Activated naive CD4-positive, alpha-beta T cell treated with Interleukin-2 at 50 U/mL for 16 hours (primary cell): Measurements from ENCODE around the gene PPP1R3F.

Source experiments
- DNase-seq: peaks from one replicate; pipeline ENCODE4 v3.0.0-alpha.2; 2020

The PPP1R3F gene, protein sequence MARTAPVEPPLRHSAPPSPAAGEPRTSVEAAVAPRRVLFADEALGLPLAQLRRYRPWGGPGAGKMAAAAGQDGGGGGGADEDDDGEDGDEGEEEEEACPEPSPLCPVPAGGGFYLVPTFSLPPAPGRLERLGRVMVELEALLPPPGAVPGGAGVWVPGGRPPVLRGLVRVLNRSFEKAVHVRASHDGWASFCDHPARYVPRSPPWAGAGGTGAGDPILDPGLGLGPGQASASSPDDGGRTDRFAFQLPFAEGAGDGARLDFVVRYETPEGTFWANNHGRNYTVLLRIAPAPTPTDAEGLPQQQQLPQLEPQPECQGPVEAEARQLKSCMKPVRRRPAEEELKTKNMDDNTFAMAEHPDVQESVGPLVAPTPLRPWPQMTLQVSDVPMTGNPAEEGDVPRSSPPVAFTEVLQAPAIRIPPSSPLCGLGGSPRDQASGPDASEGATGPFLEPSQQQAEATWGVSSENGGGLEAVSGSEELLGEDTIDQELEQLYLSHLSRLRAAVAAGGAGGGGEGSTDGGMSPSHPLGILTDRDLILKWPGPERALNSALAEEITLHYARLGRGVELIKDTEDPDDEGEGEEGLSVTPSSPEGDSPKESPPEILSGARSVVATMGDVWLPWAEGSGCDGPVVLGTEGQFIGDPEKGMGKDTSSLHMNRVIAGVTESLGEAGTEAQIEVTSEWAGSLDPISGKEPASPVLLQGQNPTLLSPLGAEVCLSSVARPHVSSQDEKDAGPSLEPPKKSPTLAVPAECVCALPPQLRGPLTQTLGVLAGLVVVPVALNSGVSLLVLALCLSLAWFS

DNA sequence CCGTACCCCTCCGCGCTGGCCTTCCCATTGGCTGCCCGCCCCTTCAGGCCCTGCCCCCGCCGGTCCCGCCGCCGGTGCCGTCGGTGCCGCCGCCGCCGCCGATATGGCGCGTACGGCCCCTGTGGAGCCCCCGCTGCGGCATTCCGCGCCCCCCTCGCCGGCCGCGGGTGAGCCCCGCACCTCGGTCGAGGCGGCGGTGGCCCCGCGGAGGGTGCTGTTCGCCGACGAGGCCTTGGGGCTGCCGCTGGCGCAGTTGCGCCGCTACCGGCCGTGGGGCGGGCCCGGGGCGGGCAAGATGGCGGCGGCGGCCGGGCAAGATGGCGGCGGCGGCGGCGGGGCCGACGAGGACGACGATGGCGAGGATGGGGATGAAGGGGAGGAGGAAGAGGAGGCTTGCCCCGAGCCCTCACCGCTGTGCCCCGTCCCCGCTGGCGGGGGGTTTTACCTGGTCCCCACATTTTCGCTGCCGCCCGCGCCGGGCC lies at the start of gene PPP1R3F:
TSS of gene PPP1R3F (plus strand) at position 27 of the 482 bp plus-strand sequence. CDS start at position 104, 77 bp downstream.
- DNase-seq: no peak

DNA sequence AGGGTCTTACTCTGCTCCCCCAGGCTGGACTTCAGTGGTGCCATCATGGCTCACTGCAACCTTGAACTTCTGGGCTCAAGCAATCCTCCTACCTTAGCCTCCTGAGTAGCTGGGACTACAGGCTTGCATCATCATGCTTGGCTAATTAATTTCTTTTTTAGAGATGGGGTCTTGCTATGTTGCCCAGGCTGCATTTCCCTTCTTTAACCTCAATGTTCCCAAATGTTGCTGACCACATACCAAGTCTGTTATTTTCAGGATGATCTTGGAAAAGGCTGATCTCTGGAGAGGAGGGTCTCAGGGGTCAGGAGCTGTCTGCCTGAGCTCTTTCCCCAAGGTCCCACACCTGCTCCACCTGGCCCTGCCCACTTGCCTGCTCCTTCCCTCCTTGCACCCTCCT lies 49.5 kb upstream of the PPP1R3F start:
- DNase-seq: no peak

DNA sequence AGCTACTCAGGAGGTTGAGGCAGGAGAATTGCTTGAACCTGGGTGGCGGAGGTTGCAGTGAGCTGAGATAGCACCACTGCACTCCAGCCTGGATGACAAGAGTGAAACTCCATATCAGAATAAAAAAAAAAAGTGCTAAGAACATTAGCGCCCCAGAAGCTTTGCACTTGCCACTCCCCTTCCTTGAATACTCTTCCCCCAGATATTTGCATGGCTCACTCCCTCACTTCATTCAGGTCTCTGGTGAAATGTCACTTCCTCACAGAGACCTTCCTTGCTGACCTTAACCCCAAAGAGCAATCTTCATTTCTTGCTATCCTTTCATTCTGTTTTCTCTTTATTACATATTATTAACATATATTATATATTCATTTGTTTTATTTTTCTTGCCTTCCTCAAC lies 47.7 kb upstream of the PPP1R3F start:
- no peak for DNase-seq

DNA sequence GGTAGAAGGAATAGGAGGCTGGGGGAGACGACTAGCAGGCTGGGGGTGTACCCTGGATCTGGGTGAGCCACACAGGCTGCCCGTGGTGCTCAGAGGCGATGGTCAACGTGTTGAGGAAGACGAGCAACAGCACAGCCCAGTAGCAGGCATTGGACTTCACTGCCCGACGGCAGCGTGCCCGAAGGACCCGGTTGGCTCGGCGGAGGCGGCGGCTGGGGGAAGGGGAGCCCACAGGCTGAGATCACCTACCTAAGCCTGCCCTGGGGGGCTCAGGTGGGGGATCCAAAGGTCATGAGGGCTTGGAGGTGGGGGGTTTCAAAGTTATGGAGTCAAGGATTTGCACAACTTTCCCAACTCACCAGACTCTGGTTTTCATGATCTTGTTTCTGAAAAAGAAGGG lies 43.7 kb upstream of the PPP1R3F start:
- no peak for DNase-seq

DNA sequence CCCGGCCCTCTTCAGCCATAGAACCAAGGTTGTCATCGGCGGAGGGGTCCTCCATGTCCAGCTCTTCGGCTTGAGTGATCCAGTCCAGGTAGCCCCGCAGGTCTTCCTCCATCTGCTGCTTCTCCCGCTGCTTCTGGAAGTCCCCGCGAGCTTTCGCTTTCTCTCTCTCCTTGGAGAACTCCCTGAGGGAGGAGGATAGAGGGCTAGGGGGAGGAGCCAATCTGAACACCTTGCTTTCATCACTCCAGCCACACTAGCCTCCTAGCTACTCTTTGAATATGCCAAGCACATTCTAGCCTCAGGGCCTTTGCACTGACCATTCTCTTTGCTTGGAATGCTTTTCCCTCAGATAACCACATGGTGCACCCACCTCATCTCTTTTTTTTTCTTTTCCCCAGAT lies 42.6 kb upstream of the PPP1R3F start:
- no peak for DNase-seq

DNA sequence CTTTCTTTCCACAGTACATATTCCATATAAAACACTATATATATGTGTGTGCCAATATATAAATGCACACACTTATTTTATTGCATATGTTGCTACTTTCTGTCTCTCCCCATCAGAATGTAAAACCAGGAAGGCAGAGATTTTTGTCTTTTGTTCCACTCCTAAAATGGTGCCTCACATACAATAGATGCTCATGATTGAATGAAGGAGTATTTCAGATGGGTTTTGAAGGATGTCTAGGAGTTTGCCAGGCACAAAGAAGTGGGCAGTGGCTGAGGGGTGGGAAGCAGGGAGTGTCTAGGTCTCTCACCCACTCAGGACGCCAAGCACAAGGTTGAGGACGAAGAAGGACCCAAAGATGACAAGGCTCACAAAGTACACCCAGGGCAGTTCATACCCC lies 41.9 kb upstream of the PPP1R3F start:
- DNase-seq: no peak

DNA sequence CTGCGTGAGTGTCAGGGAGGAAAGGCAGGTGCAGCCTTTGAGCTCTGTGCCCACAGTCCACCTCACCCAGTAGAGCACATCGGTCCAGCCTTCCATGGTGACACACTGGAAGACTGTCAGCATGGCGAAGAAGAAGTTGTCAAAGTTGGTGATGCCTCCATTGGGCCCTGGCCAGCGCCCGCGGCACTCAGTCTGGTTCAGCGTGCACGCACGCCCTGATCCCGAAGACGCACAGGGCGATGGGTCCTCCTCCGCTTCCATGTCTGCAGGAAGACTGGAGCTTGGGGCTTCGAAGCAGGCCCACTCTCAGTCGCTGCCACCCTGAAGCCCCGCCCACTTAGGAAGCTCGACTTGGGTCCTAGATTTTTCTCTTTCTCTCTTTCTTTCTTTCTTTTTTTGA lies 41.4 kb upstream of the PPP1R3F start:
- no peak for DNase-seq

DNA sequence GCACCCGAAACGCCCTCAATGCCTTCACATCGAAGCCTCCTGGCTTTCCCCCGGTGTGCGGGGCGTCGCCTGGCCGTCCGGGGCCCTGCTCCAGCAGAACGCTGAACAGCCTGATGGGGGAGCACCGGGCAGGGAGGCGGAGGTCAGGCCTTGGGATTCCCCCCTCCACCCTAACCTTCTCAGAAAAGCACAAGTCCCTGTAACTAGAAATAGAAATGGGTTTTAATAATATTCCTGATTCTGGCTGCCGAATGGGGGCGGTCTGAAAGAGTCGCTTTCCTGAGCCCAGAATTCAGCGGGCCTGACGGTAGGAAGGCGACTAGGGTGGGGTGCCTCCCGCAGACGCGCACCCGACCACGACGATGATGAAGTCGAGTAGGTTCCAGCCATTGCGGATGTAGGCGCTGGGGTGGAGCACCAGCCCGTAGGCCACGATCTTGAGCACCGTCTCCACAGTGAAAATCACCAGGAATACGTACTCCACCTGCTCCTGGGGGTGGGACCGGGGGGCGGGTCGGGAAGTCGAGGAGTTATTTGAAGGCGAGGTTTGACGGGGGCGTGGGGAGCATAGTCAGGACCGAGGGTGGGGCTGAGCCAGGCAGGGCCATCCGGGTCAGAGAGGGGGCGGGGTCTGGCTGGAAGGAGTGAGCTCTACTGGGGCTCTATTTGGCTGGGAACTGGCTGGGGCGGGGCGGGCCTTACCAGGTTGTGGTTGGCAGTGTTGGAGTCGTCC lies 38.9 kb upstream of the PPP1R3F start:
- peak; percentile 63 for DNase-seq

DNA sequence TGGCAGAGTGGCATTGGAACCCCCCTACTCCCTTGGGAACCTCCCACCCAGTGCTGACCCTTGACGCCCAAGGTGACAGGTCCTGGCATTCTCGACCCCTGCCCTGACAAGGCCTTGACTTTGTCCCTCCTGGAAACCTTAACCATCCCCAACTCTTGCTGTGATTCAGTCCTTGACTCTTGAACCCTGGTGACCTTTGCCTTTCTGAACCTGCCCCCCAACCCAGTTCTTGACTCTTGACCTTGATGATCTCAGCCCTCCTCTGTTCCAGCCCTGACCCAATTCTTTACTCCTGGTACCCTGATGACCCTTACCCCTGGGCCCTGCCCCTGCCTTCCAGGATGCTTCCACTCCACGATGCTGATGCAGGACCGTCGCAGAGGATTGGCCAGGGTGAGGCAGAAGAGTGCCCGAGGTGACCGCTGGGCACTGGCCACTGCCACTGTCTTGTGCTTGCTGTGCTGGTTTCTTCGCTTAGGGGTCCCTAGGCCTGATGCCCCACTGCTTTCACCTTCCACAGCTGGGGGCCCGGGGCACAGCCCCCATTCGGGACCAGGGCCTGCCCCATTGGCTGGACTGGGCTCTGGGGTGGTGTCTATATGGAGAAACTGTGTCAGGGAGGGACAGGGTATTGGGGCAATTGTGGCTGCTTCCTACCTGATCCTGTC lies 38.1 kb upstream of the PPP1R3F start:
- no peak for DNase-seq

DNA sequence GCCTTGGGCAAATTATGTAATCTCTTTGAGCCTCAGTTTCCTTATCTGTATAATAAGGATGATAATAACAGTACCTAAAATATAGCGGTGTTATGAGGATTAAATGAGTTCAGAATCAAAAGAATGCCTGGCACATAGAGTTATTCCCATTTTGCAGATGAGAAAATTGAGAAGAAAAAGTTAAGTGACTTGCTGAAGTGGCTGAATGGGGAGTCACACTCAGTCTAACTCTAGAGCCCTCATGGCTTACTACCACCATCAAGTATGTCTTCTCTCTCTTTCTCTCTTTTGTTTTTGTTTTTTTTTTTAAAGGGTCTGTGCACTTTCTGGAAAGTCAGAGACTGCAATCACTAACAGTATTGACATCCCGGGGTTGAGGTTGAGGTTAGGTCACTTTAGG lies 37.1 kb upstream of the PPP1R3F start:
- DNase-seq: no peak

DNA sequence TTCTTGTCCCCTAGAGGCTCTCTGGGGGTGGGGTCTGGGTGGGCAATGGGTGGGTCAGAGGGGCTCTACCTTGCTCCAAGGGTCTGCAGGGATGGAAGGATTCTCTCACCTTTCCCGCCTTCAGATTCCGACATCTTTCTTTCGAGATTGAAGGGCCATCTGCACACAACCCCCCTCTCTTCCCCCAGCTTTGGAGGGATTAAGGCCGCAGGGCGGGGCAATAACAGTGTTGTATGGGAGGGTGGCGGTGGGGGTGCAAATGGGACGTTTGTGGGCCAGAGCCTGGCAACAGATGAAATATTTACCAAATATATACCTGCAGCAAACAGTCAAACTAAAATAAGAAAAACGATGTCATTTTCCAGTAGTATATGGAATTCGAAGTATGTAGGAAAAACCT lies 36.4 kb upstream of the PPP1R3F start, which contains the start of gene CACNA1F:
TSS of gene CACNA1F (minus strand) at position 165 of the 400 bp plus-strand sequence. CDS start at position 134, 31 bp downstream.
- DNase-seq: no peak

DNA sequence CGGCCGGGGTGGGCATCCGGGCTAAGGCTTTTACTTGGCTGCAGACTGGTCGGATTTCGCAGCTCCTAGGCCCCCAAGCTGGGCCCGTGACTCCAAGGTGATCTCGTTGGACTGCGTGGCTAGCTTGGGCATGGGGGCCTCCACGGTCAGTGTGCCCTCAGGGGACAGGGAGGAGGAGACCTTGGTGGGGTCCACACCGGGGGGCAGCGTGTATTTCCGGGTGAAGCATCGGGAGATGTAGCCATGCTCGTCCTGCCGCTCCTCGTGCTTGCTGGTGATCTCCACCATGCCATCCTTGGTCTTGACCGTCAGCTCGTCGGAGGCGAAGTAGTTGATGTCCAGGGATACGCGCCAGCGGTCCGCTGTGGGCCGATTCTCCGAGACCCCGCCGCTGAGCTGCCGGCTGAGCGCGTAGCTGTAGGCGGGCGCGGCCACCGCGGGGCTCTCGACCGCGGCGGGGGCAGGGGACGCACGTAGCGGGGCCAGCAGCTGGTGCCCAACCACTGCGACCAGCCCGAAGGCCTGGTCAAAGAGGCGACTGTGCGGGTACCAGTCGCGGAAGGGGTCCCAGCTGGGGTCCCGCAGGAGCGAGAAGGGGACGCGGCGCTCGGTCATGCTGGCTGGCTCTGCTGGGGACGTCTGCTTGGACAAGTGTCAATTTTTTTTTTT lies 35.6 kb upstream of the PPP1R3F start:
- DNase-seq: no peak

DNA sequence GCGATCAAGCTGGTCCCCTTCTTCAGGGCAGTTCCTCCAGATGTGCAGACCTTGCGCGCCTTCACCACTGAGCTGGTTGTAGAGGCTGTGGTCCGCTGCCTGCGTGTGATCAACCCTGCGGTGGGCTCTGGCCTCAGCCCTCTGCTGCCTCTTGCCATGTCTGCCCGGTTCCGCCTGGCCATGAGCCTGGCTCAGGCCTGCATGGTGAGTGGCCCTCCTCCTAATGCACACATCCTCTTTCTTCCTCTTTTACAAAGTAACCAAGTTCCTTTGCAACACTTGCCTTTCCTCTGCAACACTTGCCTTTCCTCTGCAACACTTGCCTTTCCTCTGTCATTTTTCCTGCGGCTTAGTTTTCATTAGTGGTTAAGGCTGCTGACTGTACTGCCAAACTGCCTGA lies 32.5 kb upstream of the PPP1R3F start:
- no peak for DNase-seq

DNA sequence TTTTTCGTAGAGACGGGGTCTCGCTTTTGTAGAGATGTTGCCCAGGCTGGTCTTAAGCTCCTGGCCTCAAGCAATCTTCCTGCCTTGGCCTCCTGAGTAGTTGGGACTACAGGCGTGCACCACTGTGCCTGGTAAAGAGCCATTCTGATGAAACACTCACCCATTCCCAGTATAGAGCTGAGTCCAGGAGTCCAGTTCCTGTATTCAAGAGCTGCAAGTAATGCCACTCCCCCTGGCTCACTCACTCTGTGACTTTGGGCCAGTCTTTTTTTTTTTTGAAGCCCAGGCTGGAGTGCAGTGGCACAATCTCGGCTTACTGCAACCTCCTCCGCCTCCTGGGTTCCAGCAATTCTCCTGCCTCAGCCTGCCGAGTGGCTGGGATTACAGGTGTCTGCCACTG lies 30.9 kb upstream of the PPP1R3F start:
- DNase-seq: no peak

DNA sequence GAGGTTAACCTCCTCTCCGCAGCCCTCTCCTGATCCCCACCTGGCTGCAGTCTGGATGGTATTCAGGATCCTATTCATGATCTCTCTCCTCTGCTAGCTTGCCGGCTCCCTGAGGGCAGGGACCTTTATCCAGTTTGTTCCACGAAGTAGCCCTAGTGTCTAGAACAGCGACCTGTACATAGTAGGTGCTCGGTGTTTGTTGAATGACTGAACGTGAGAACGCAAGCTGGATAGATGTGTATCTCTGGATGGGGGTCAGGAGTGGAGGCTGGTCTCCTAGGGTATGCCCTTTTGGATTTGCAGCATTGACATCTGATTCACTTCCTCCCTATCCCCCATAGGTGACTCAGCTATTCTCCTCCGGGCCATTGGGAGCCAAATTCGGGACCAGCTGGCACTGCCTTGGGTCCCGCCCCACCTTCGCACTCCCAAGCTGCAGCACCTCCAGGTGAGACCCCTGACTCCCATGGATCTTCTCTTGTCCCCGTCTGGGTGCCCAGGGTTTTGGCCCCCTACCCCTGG lies 27.0 kb upstream of the PPP1R3F start:
- DNase-seq: no peak

DNA sequence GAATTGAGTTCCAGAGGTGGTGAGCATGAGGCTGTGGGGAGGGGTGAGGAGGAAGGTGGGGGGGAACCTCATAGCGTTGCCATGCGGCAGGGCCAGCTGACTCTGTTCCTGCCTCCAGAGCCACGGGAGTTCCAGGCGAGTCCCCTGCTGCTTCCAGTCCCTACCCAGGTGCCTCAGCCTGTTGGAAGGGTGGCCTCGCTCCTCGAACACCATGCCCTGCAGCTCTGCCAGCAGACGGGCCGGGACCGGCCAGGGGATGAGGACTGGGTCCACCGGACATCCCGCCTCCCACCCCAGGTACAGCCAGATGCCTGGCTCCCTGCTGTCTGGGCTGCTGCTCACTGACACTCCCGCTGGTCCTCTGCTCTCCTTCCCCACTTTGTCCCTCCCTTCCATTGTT lies 26.4 kb upstream of the PPP1R3F start:
- no peak for DNase-seq

DNA sequence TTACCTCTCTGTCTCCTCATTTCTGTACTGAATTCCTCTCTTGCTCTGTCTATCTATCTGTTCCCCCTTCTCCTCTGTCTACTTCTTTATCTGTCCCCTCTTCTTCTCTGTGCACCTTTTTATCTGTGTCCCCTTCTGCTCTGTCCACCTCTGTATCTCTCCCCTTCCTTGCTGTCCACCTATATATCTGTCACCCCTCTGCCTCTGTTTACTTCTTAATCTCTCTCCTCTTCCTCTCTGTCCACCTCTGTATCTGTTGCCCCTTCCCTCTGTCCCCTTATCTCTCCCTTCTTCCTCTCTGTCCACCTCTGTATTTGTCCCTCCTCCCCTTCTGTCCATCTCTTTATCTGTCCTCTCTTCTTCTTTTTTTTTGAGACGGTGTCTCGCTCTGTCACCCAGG lies 25.4 kb upstream of the PPP1R3F start:
- DNase-seq: no peak

DNA sequence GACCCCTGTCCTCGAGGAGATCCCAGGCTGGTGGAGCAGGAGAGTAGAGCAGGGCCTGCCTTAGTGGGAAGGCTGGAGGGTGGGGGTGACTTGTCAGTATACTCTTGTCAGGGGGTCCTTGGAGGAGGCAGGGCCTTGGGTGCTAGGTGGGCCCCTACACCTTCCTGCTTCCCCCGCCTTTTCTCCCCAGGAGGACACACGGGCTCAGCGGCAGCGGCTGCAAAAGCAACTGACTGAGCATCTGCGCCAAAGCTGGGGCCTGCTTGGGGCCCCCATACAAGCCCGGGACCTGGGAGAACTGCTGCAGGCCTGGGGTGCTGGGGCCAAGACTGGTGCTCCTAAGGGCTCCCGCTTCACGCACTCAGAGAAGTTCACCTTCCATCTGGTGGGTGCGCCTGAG lies 23.1 kb upstream of the PPP1R3F start:
- DNase-seq: no peak

DNA sequence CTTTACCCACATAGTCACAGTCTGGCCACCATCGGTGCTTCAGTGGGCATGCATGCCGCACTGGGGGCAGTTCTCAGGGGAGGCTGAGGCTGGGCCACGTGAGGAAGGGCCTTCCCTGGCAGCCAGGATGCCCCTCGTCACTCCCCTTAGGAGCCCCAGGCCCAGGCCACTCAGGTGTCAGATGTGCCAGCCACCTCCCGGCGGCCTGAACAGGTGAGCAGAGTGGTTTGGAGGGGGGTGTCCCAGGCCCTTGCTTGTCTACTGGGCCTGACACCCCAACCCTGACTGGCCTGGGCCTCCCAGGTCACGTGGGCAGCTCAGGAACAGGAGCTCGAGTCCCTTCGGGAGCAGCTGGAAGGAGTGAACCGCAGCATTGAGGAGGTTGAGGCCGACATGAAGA lies 22.2 kb upstream of the PPP1R3F start:
- no peak for DNase-seq

DNA sequence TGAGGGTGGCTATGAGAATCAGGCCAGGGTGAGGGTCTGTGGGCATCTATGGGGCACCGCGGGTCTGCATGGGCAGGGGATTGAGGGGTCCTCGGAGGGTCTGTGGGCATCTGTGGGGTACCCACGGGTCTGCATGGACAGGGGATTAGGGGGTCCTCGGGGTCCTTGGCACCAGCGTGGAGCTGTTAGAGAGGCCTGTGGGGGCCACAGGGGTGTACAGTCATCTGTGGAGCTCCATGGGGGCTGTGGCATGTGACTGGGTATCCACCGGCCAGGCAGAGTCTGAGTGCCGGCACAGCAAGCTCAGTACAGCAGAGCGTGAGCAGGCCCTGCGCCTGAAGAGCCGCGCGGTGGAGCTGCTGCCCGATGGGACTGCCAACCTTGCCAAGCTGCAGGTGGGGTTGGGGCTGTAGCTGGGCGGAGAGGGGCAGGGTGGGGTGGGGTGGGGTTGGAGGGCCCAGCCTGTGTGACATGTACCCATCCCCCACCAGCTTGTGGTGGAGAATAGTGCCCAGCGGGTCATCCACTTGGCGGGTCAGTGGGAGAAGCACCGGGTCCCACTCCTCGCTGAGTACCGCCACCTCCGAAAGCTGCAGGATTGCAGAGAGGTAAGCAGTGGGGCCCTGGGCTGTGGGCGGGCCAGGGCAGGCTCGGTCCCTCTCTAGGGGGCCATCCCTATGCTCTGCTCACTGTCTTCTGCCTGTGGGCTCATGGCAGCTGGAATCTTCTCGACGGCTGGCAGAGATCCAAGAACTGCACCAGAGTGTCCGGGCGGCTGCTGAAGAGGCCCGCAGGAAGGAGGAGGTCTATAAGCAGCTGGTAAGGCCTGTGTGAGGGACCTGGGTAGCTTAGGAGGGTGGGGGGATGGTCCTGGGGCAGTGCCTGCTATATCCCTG lies 21.4 kb upstream of the PPP1R3F start:
- no peak for DNase-seq

DNA sequence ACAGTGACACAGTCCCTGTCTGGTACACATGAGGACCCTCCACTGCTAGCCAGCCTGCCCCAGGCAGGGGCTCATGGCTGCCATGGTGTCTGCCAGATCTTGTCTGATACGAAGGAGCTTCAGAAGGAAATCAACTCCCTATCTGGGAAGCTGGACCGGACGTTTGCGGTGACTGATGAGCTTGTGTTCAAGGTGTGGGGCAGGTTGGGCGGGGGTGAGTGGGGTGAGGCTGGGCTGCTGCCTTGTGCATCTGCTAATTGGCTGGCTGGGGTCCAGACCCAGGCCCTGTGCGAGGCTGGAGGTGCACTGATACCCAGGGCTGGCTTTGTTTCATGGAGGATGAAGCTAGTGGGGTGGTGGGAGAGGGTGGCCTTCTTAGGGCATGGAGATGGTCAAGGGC lies 20.5 kb upstream of the PPP1R3F start:
- DNase-seq: no peak
